Measurements from ENCODE around the gene EXD3. TPM values are rescaled to one million over a fixed set of nuclear protein-coding genes. Genes with fewer than 3 reads are reported as not detected.

Gene EXD3
- total RNA-seq, 4 donors from 2014 or later = 13.8 to 25.7 (median 17.7) TPM

DNA sequence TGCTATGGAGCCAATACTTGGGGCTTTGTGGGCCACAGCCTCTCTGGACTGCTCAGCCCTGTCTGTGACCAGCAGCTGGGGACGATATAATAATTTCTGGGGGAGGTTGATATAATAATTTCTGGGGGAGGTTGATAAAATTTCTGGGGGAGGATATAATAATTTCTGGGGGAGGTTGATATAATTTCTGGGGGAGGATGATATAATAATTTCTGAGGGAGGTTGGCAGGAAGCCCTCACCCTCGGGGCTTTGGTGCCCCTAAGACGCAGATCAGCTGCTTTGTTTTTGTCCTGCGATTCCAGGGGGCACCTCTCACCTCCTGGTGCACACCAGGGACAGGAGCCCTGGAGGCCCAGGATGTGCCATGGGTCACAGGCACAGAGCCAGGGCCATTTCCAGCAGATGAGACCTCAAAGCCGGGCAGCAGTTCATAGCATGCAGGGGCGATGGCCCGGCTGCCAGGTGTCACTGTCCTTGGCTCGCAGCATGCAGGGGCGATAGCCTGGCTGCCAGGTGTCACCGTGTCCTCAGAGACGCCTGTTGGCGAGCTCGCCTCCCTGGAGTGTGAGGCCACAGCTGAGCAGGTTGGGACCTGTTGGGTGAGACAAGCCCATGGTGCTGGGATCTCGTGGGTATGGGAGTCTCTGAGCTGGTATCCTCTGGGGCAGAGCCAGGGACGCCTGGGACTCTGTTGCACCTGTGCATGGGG is 149.2 kb downstream of the EXD3 start:
- intact Hi-C loops (cut with DNase I; ENCODE audit: low total_unique reads) = no loop called here
- DNase-seq (ENCODE audit: low spot score in 2 of 2) = no peak
- 45 to 77% methylated on average over 9 of the region's 15 CpGs for WGBS, 2 donors

DNA sequence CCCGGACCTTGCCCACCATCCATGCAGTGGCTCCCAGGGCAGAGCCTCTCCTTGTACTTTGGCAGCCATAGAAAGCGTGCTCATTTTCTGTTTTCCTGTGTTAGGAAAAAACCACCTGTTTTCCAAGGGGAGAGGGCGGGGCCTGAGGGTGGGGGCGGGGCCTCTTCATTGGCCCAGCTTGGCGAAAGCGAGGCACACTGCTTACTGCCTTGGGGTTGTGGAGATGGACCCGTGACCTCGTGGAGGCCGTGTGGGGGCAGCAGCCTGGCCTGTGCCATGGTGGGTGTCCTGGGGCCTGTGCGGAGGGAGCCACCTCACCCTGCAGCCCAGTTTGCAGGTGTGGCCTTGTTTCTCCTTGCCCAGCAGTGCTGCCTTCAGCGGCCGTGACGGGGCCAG is 149.9 kb downstream of the EXD3 start:
- DNase-seq (ENCODE audit: low spot score in 2 of 2) = no peak
- TF ChIP-seq POLR2A (IDR thresholded peaks at IDR 0.05) = no peak
- TF ChIP-seq, protein P1, sequence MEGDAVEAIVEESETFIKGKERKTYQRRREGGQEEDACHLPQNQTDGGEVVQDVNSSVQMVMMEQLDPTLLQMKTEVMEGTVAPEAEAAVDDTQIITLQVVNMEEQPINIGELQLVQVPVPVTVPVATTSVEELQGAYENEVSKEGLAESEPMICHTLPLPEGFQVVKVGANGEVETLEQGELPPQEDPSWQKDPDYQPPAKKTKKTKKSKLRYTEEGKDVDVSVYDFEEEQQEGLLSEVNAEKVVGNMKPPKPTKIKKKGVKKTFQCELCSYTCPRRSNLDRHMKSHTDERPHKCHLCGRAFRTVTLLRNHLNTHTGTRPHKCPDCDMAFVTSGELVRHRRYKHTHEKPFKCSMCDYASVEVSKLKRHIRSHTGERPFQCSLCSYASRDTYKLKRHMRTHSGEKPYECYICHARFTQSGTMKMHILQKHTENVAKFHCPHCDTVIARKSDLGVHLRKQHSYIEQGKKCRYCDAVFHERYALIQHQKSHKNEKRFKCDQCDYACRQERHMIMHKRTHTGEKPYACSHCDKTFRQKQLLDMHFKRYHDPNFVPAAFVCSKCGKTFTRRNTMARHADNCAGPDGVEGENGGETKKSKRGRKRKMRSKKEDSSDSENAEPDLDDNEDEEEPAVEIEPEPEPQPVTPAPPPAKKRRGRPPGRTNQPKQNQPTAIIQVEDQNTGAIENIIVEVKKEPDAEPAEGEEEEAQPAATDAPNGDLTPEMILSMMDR (IDR thresholded peaks at IDR 0.05) = no peak
- WGBS, 2 donors = 69 to 88% methylated on average over 13 of the region's 13 CpGs
- intact Hi-C loops (cut with DNase I; ENCODE audit: low total_unique reads) = no loop called here
- H3K4me3 ChIP-seq (ENCODE audit: low read depth, poor library complexity, severe bottlenecking) = no peak overlapping the region

More for the DNA sequence above, 149.2 kb downstream of the EXD3 start:
- TF ChIP-seq, protein P1 (IDR thresholded peaks at IDR 0.05) = no peak
- no peak for TF ChIP-seq POLR2A (IDR thresholded peaks at IDR 0.05)
- H3K4me3 ChIP-seq (ENCODE audit: low read depth, poor library complexity, severe bottlenecking) = no peak overlapping the region

DNA sequence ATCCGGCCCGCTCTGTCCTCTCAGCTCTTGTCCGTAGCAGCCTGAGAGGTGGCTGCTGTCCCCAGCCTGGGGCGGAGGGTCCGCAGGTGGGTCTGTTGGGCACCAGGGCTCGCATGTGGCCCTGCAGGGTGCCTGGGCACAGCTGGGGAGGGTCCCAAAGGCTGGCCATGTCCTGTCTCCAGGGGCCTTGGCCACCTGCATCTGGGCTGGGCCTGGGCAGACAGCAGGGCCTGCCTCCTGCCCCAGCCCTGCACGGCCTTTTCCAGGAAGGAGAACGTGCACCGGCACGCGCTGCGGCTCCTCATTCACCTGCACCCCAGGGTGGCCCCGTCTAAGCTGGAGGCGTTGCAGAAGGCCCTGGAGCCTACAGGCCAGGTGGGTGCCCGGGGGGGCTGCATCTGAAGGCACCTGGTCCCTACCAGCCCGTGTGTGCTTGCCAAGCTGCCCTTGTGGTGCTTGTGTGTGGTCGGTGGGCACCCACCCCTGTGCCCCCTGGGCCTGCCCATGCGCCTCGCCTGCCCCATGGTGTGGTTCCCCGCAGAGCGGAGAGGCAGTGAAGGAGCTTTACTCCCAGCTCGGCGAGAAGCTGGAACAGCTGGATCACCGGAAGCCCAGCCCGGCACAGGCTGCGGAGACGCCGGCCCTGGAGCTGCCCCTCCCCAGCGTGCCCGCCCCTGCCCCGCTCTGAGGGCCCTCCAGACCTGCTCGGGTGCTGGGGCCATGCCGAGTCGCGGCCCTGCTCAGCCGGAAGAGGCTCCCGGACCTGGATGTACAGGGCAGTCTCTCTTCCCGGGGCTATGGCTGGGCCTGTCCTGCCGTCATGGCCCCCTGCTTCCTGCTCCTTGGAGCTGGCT is 150.5 kb downstream of the EXD3 start:
- TF ChIP-seq, protein P1 (IDR thresholded peaks at IDR 0.05) = no peak
- TF ChIP-seq POLR2A (IDR thresholded peaks at IDR 0.05) = no peak
- intact Hi-C loops (cut with DNase I; ENCODE audit: low total_unique reads) = no loop called here
- WGBS, 2 donors = 75 to 79% methylated on average over 18 to 24 of the region's 39 CpGs
- H3K4me3 ChIP-seq (ENCODE audit: low read depth, poor library complexity, severe bottlenecking) = no peak overlapping the region
- no peak for DNase-seq (ENCODE audit: low spot score in 2 of 2)

DNA sequence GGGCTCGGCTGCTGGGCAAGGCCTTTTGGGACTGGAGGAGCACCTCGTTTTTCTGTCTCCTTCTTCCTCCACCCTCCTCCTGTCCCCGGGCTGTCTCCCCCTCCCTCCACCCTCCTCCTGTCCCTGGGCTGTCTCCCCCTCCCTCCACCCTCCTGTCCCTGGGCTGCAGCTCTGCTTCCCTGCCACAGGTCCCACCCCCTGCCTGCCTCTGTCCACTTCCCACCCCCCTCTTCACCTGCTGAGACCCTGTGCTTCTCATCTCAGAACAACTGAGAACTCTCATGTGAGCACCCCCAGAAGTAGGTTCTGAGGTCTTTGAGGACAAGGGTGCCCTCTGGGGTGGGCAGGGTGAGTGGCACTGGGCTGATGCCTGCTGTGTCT is 151.3 kb downstream of the EXD3 start:
- TF ChIP-seq, protein P1 (IDR thresholded peaks at IDR 0.05) = no peak
- TF ChIP-seq POLR2A (IDR thresholded peaks at IDR 0.05) = no peak
- intact Hi-C loops (cut with DNase I; ENCODE audit: low total_unique reads) = no loop called here
- 24 to 25% methylated on average over 3 of the region's 3 CpGs for WGBS, 2 donors
- DNase-seq (ENCODE audit: low spot score in 2 of 2) = no peak
- H3K4me3 ChIP-seq (ENCODE audit: low read depth, poor library complexity, severe bottlenecking) = no peak overlapping the region

DNA sequence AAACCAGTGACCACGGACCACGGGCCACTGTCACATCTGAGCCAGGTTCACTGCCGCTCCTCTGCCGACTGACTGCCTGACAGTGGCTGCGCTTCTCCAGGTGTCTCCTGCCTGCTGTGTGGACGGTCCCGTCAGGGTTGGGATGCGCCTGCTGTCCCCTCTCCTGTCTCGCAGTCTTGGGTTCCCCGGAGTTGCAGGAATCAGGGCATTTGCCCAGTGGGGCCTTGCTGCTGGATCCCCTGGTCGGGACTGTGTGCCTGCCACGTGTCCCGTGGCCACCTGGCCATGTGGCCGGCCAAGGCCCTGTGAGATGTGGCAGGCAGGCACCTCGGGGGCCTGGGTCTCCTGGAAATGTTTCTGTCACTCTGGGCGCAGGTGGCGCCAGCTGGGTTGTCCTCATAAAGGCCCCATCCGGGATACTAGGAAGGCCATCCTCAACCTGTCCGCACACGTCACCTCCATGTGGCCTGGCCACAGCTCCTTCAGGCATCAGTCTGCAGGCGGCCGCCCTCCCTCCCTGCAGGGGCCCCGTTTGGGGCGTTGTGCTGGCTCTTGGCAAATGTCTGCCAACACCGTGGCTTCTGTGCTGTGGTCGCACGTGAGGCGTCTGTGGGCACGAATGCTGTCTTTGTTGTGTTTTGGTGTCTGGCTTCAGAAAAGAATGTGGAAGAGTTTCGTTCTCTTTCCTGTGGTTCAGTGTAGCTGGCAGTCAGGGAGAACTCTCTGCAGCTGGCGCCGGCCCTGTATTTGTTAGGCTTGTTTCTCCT is 151.8 kb downstream of the EXD3 start:
- intact Hi-C loops (cut with DNase I; ENCODE audit: low total_unique reads) = no loop called here
- no peak overlapping the region for H3K4me3 ChIP-seq (ENCODE audit: low read depth, poor library complexity, severe bottlenecking)
- 76 to 78% methylated on average over 26 to 32 of the region's 32 CpGs for WGBS, 2 donors
- no peak for DNase-seq (ENCODE audit: low spot score in 2 of 2)
- TF ChIP-seq, protein P1 (IDR thresholded peaks at IDR 0.05) = no peak
- no peak for TF ChIP-seq POLR2A (IDR thresholded peaks at IDR 0.05)
